HG03378 (cell line): ENCODE measurements around the gene ARRB2.

Experiments
- ATAC-seq: cut with Tn5 transposase; IDR thresholded peaks from one replicate; pipeline ENCODE4 v1.9.1; 2021; ENCODE audit warnings: mild to moderate bottlenecking, moderate library complexity; ENCODE audit not compliant: unreplicated experiment

Gene ARRB2

DNA sequence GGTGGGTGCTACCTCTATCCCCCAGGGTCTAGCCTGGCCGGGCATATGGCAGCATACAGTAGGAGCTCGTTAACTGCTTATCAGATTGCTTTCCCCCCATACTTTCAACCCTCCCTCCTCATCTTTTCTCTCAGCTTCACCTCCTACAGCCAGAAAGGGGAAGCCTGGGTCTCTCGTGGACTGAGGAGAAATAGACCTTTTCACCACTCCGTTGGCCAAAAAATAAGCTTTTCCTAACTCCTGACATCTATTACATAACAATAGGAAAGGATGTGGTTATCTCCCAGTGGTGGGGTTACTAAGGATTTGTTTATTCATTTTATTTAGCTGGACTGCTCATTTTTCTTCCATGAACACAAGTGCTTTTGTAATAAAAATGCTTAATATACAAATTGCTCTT, 38.3 kb downstream of the ARRB2 start:
- no peak for ATAC-seq

- no peak for ATAC-seq
Measured at GRCh38 chr17:4750606-4751005, 40.2 kb downstream of the ARRB2 start.

DNA sequence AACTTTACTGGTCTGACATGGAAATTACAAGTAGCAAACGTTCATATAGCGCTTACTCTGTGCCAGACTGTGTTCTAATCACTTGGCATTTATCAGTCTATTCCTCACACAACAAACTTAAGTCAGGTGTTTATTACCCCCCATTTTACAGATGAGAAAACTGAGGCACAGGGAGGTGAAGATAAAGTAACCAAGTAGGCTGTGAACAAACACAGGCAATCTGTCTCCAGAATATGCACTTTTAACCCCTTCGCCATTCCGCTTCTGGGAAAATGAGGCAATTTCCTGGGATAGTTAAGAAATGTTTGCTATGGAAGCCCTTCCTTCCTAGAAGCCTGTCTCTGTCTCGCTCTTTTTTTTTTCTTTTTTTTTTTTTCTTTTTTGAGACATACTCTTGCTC, 41.5 kb downstream of the ARRB2 start:
- ATAC-seq = no peak

DNA sequence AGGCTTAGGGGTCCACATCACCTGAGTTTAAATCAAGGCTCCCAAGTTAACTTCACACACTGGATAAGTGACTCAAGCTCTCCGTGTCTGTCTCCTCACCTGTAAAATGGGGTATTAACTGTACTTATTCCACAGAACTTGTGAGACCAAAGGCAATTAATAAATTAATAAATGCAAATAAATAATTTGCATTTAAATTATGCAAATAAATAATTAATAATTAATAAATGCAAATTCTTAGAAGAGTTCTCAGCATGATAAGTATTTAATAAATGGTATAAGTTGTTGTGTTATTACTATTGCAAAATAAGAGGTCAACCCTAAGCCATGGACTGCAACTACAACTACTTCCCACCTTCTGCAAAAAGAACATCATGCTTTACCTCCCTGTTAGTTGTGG, 43.0 kb downstream of the ARRB2 start:
- ATAC-seq = no peak

- ATAC-seq = no peak
Measured at GRCh38 chr17:4759776-4760236, 49.4 kb downstream of the ARRB2 start.

- no peak for ATAC-seq
Measured at GRCh38 chr17:4764595-4764994, 54.2 kb downstream of the ARRB2 start.

- ATAC-seq = no peak
Measured at GRCh38 chr17:4766201-4766600, 55.8 kb downstream of the ARRB2 start.

DNA sequence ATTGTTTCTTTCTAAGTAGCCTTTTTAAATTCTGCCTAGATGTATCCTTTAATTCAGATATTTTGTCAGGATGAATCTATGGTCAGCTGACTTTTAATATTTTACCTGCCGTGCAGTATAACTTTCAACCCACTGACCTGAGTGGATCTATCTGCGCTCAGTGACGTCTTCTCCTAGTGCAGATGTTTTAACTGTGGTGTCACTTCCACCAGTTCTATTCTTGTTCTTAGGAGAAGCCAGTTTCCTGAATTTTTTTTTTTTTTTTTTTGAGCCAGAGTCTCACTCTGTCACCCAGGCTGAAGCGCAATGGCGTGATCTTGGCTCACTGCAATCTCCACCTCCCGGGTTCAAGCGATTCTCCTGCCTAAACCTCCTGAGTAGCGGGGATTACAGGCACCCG, 56.3 kb downstream of the ARRB2 start:
- ATAC-seq = no peak

- ATAC-seq = no peak
Measured at GRCh38 chr17:4768298-4768697, 57.9 kb downstream of the ARRB2 start.

DNA sequence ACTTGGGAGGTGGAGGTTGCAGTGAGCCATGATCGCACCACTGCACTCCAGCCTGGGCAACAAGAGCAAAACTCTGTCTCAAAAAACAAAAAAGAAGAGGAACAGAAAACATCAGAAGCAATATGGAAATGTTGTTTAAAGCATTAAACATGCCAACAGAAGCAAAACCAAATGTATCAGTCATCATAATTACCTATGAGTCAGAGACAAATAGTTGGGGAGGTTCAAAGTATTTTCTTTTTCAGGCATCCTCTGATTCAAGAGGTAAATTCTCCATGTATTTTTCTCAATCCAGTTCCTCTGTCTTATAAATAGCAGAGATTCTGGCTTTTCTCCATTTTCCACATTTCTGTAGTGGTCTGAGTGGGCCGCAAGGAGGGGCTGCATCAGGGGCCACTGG, 59.2 kb downstream of the ARRB2 start:
- ATAC-seq = no peak
